Measurements from ENCODE around the gene GUCY1A2.

The GUCY1A2 gene

GRCh38 chr11:106962995-106963394 lies 55.3 kb downstream of the GUCY1A2 start:
- H3K4me3 ChIP-seq (ENCODE audit: low read depth, low read length): no peak overlapping the region
- no peak for DNase-seq (ENCODE audit: low read depth)
- no peak for TF ChIP-seq CTCF (IDR thresholded peaks at IDR 0.05; ENCODE audit: low read depth, low read length, missing control alignments)

DNA sequence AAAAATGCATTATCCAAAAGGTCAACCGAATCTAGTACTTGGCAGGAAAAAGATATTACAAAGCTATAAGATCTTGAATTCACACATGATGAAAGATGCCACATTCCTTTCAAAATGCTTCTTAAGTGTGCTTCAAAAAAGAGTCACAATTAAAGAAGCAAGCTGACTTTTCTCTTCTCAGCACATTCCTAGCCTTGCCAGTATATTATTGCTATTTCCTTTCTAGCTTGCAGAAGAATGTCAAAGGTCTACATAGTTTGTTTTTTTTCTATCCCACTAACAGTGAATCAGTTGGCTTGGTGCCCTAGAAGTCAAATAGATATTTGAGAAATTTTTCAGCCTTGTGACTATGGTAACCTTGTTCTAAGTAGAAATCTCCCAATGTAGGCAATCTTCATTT lies 56.8 kb downstream of the GUCY1A2 start:
- no peak overlapping the region for H3K4me3 ChIP-seq (ENCODE audit: low read depth, low read length)
- no peak for TF ChIP-seq CTCF (IDR thresholded peaks at IDR 0.05; ENCODE audit: low read depth, low read length, missing control alignments)
- DNase-seq (ENCODE audit: low read depth): no peak

GRCh38 chr11:106961048-106961447 lies 57.2 kb downstream of the GUCY1A2 start:
- TF ChIP-seq CTCF (IDR thresholded peaks at IDR 0.05; ENCODE audit: low read depth, low read length, missing control alignments): no peak
- DNase-seq (ENCODE audit: low read depth): no peak
- no peak overlapping the region for H3K4me3 ChIP-seq (ENCODE audit: low read depth, low read length)

- TF ChIP-seq CTCF (IDR thresholded peaks at IDR 0.05; ENCODE audit: low read depth, low read length, missing control alignments): no peak
- no peak for DNase-seq (ENCODE audit: low read depth)
- H3K4me3 ChIP-seq (ENCODE audit: low read depth, low read length): no peak overlapping the region
Measured at GRCh38 chr11:106959800-106960199, 58.5 kb downstream of the GUCY1A2 start.

- no peak for DNase-seq (ENCODE audit: low read depth)
- no peak for TF ChIP-seq CTCF (IDR thresholded peaks at IDR 0.05; ENCODE audit: low read depth, low read length, missing control alignments)
- H3K4me3 ChIP-seq (ENCODE audit: low read depth, low read length): no peak overlapping the region
Measured at GRCh38 chr11:106959386-106959785, 58.9 kb downstream of the GUCY1A2 start.

DNA sequence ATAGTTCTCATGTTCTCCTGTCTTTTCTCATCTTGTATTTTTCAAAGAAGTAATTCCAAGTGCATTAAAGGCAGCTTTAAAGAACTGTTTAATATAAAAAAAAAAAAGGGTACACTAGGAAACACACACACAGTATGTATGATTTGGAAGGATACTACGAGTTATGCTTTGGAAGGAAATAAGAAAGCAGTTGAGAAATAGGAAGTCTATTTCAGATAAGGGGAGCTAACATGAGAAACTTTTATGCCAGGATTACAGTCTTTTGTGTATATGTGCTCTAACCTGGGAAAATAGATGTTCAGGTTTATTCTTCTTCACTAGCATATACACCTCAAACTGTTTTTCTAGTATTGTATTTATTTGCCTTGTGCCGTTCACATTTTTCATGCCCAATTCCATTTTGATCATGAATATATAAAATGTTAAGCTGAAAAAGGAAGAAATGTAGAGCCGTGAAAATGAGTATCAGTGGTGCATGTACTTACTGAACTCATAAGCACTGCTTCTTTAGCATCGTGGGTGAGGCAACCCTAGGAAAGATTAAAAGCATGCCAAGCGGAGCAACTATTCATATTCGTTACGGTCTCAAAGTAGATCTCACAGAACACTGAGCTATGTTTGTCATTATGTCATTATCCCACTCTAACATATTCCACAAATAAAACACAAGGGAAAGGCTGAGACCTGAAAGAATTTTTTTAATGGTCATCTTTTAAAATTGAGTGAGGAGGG lies 59.6 kb downstream of the GUCY1A2 start:
- H3K4me3 ChIP-seq (ENCODE audit: low read depth, low read length): no peak overlapping the region
- no peak for DNase-seq (ENCODE audit: low read depth)
- no peak for TF ChIP-seq CTCF (IDR thresholded peaks at IDR 0.05; ENCODE audit: low read depth, low read length, missing control alignments)

DNA sequence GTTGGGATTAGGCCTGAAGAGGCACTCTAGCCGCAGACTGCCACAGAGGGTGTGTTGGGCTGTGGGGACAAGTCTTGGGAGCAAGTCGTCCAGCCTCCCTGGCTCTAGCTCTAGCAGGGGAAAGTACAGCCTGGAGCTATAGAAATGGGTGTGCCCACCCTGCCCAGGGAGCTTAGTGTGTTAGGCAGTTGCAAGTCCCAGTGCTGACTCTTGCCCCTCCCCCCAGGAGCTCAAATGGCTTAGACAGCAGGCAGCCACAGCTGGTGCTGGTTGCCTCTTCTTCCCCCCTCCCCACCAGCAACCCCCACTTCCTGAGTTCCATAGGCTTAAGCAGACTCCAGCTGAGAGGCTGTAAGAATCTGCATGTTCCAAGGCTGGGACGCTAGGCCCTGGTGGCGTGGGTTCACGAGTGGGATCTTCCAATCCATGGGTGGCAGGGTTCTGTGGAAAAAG lies 61.2 kb downstream of the GUCY1A2 start:
- no peak overlapping the region for H3K4me3 ChIP-seq (ENCODE audit: low read depth, low read length)
- DNase-seq (ENCODE audit: low read depth): no peak
- TF ChIP-seq CTCF (IDR thresholded peaks at IDR 0.05; ENCODE audit: low read depth, low read length, missing control alignments): no peak
